Hematopoietic multipotent progenitor cell treated with erythropoietin and hydrocortisone succinate and interleukin-3 and kit ligand, for 6 days (in vitro differentiated cells): ENCODE results near the gene CENPB.
A peak's percentile ranks its signal among the peaks of the same experiment; 100 is the strongest.
"Not testable (repeated sequence)": the region's sequence is repeated elsewhere in the genome, so short reads cannot be mapped to it uniquely, and the experiment has no call there.

Experiments used
- DNase-seq: peaks from one replicate; pipeline ENCODE4 v3.0.0-alpha.2; 2015

The CENPB gene, protein sequence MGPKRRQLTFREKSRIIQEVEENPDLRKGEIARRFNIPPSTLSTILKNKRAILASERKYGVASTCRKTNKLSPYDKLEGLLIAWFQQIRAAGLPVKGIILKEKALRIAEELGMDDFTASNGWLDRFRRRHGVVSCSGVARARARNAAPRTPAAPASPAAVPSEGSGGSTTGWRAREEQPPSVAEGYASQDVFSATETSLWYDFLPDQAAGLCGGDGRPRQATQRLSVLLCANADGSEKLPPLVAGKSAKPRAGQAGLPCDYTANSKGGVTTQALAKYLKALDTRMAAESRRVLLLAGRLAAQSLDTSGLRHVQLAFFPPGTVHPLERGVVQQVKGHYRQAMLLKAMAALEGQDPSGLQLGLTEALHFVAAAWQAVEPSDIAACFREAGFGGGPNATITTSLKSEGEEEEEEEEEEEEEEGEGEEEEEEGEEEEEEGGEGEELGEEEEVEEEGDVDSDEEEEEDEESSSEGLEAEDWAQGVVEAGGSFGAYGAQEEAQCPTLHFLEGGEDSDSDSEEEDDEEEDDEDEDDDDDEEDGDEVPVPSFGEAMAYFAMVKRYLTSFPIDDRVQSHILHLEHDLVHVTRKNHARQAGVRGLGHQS

GRCh38 chr20:3786665-3787323 lies at the start of gene CENPB:
Gene CENPB, minus strand, starts transcription at chr20:3786740. Its CDS starts 257 bp downstream, at chr20:3786483.
- DNase-seq = peak; percentile 91

- no peak for DNase-seq
Observed at GRCh38 chr20:3836132-3836531, 49.6 kb upstream of the CENPB start.

- DNase-seq = not testable (repeated sequence)
Observed at GRCh38 chr20:3829891-3830290, 43.4 kb upstream of the CENPB start.

DNA sequence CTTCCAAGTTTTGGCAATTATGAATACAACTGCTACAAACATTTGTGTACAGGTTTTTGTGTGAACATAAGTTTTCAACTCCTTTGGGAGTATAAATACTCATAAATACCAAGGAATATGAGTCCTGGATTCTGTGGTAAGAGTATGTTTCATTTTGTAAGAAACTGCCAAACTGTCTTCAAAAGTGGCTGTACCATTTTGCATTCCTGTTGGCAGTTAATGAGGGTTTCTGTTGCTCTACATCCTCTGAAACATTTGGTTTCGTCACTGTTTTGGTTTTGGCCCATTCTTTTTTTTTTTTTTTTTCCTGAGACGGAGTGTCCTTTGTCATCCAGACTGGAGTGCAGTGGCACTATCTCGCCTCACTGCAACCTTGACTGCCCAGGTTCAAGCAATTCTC lies 42.3 kb upstream of the CENPB start:
- no peak for DNase-seq

DNA sequence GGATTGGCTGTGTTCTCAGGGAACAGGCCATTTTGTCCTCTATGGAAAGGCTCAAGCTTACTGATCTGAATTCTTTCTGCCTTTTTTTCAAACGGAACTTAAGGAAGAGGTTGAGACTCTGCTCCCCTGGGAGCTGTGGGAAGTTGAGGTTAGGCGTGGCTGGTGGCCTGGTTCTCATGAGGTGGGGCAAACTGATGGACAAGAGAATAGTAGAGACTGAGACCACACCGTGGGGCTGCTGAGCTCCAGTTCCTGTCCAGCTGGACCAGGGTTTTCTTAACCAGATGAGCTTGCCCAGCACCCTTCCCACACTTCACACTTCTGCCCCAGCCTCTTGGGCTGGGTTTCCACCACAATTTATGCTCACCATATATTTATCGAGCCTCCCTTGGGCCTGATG lies 39.9 kb upstream of the CENPB start:
- DNase-seq = no peak

GRCh38 chr20:3825526-3825925 lies 39.0 kb upstream of the CENPB start:
- DNase-seq = no peak

DNA sequence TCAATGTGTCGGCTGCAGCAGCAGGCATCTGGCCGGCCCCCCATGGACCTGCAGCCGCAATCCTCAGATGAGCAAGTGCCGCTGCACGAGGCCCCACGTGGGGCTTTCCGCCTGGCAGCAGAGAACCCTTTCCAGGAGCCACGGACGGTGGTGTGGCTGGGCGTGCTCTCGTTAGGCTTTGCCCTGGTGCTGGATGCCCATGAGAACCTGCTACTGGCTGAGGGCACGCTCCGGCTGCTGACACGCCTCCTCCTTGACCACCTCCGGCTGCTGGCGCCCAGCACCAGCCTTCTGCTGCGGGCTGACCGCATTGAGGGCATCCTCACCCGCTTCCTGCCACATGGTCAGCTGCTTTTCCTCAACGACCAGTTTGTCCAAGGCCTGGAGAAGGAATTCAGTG lies 37.3 kb upstream of the CENPB start:
- DNase-seq = no peak

DNA sequence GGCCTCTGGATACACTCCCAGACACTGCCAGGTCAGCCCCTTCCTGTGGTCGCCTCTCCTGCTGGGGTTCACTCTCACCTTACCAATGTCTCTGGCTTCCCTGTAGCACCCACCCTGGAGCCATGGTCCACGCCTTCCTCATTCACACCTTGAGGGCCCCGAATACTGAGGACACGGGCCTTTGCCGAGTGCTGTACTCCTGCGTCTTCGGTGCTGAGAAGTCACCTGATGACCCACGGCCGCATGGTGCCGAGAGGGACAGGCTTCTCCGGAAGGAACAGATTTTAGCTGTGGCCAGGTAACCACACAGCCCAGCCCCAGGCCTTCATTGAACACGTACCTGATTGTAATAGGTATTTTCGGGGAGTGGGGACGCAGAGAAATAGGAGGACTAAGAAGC lies 35.5 kb upstream of the CENPB start:
- no peak for DNase-seq

GRCh38 chr20:3820901-3821727 lies 34.6 kb upstream of the CENPB start:
- no peak for DNase-seq

DNA sequence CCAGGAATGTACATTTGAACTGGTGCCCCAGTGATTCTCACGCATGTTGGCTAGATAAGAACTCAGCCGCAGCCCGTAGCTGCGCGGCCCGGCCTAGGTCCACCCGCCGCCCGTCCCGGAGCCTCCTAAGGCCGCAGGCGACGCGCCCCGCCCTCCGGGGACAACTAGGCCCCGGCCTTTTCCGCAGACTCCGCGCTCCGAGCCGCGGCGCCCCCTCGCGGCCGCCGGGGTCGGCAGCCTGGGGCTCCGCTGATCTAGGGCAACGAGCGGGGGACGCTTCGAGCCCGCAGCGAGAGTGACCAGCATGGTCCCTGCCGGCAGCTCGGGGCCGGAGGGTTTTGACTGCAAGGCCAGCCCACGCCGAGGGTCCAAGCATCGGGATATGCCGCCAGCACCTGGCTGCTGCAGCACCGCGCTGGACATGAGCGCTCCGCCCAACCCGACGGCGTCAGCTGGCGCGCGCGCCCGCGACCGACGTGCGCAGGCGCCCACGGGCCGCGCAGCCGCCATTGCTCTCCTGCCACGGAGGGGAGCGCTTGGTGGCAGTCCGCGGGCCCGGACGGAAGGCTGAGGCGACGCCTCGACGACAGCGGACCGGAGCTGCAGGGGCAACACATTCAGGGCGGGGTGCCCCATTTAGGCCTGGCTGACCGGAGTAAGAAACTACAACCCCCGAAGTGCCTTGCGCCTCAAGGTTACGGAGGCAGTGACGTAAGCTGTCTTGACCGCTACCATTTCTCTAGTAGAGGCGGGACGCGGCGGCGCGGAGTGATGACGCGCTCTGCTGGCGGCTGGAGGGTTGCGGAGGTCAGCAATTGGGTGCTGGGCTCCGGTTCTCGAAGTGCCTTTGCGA lies 33.7 kb upstream of the CENPB start, which contains the start of gene AP5S1:
TSS of gene AP5S1 (plus strand) at position 500 of the 853 bp plus-strand sequence. CDS start 1,571 bp downstream, outside the sequence.
- peak; percentile 97 for DNase-seq

- peak; percentile 37 for DNase-seq
Observed at GRCh38 chr20:3819411-3820047, 33.0 kb upstream of the CENPB start.

- peak; percentile 85 for DNase-seq
Observed at GRCh38 chr20:3818155-3819151, 31.9 kb upstream of the CENPB start.

- no peak for DNase-seq
Observed at GRCh38 chr20:3815703-3816315, 29.3 kb upstream of the CENPB start.

GRCh38 chr20:3814928-3815495 lies 28.5 kb upstream of the CENPB start:
- peak; percentile 0 for DNase-seq

DNA sequence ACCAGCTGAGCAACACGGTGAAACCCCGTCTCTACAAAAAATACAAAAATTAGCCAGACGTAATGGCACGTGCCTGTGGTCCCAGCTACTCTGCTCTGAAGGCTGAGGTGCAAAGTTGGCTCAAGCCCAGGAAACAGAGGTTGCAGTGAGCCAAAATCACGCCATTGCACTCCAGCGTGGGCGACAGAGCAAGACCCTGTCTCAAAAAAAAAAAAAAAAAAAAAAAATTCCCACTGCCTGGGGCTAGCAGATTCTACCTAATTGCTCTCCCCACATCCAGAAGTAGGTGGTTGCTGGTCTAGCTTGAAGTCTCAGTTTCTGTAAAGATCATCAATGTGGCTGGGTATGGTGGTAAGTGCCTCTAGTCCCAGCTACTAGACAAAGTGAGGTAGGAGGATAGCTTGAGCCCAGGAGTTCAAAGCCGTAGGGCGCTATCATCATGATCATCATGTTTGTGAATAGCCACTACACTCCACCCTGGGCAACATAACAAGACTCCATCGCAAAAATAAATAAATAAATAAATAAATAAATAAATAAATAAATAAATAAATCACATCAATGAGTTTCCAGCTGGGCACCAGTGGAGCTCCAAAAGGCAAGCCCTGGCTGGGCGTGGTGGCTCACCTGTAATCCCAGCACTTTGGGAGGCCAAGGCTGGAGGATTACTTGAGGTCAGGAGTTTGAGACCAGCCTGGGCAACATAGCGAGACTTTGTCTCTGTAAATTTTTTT lies 27.5 kb upstream of the CENPB start:
- DNase-seq = peak; percentile 8

DNA sequence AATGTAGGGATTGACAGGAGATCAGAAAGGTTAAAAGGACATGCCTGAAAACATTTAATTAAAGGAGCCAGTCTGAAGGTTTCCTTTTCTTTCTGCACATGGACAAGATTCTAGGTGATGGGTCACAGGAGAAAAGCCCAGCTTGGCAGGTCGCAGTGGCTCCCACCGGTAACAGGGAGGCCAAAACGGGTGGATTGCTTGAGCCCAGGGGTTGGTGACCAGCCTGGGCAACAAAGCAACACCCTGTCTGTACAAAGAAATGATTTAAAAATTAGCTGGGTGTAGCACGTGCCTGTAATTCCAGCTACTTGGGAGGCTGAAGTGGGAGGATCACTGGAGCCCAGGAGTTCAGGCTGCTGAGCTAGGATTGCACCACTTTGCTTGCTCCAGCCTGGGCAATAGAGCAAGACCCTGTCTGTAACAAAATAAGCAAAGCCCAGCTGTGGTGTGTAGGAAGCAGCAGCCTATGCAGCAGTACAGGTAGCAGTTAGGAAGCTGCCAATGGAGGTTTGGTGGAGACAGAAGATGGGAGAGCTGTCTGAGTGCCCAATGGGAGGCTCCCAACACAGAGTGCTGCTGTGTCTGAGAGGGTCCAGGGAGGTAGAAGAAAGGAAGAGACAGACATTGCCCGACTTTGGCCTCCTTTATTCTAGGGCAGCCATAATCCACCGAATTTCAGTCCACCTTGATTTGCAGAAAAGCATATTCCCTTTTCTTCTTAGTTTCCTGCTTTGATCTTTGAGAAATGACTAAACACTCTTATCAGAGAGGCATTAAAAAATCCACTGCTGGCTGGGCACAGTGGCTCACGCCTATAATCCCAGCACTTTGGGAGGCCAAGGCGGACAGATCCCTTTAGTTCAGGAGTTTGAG lies 26.7 kb upstream of the CENPB start:
- DNase-seq = peak; percentile 13

GRCh38 chr20:3812259-3812681 lies 25.7 kb upstream of the CENPB start:
- DNase-seq = peak; percentile 45
